B cell (primary cell): ENCODE results near the gene UCN2.

Source experiments
- CTCF ChIP-seq: fragments of 200-600 bp; IDR thresholded peaks from one replicate; pipeline ENCODE4 v1.8.0; 2022; ENCODE audit warnings: antibody characterized with exemption, mild to moderate bottlenecking
- EZH2 ChIP-seq: IDR thresholded peaks from 2 replicates; pipeline ENCODE4 v1.6.1; 2012; ENCODE audit warnings: borderline replicate concordance, low read depth, mild to moderate bottlenecking, moderate library complexity, low read length; ENCODE audit not compliant: insufficient read depth, poor library complexity, severe bottlenecking

- TF ChIP-seq CTCF (no peak), EZH2 (no peak)
Measured at GRCh38 chr3:48518638-48519276, 44.8 kb downstream of the UCN2 start.
